Measurements from ENCODE around the gene DNAJC1. TPM values are rescaled to one million over a fixed set of nuclear protein-coding genes. Genes with fewer than 3 reads are reported as not detected.

Gene DNAJC1
- total and polyA plus RNA-seq, 10 of the 15 experiments (the other 5 are each of a cell fraction or from before 2014, with no cell fraction given): 2.5 to 39.3 (median 20.4) TPM

GRCh38 chr10:21740989-21741388 is 262.5 kb downstream of the DNAJC1 start:
- RAD21 ChIA-PET (ENCODE audit: unreplicated experiment): no interaction called here
- Histone ChIP-seq H3K27ac (ENCODE audit: control insufficient read depth, insufficient read depth) (no peak overlapping the region), H3K4me3 (no peak overlapping the region), H3K9me3 (replicated peaks; ENCODE audit: control insufficient read depth, insufficient read depth, low read length) (no peaks in the 10 kb centered on the region), H3K4me1 (ENCODE audit: control insufficient read depth, insufficient read depth, low read length) (no peaks in the 10 kb centered on the region), H3K27me3 (replicated peaks in 1 of 2; ENCODE audit: control insufficient read depth in 2 of 2, insufficient read depth in 2 of 2, low read length in 1 of 2) (no peaks in the 10 kb centered on the region), H4K20me1 (ENCODE audit: control insufficient read depth, insufficient read depth) (no peaks in the 10 kb centered on the region), H3K9ac (ENCODE audit: control insufficient read depth, insufficient read depth, low read length) (no peak overlapping the region), H3K79me2 (ENCODE audit: control insufficient read depth, insufficient read depth, low read length) (no peaks in the 10 kb centered on the region), H3K4me2 (ENCODE audit: control insufficient read depth, insufficient read depth) (no peak overlapping the region), H2AFZ (ENCODE audit: control insufficient read depth, low read depth, low read length) (no peak overlapping the region), H3K36me3 (ENCODE audit: control insufficient read depth in 2 of 2, insufficient read depth in 2 of 2, low read length in 1 of 2) (peaks cover 9 to 11% of the 10 kb centered on the region in 2 experiments)
- FAIRE-seq: no peak
- no peak for DNase-seq (ENCODE audit: low read depth, low spot score)
- no peak for TF ChIP-seq ZNF274 (IDR thresholded peaks at IDR 0.05; ENCODE audit: insufficient read depth, insufficient read length)
- intact Hi-C loops (cut with micrococcal nuclease; ENCODE audit: unreplicated experiment): no loop called here
- CTCF ChIA-PET: interaction anchor here (1.4 kb wide), 1 partner anchor 16 kb away, joined by 4 read pairs; no protein-coding TSS in a partner anchor
- ATAC-seq: no peak
- POLR2A ChIA-PET: no interaction called here
- SMC1A ChIA-PET (ENCODE audit: uncharacterized antibody, unreplicated experiment): interaction anchor here (0.5 to 0.9 kb wide), 2 partner anchors 192 to 442 kb away, joined by 3 read pairs; no protein-coding TSS in a partner anchor
- no TSS peak for BruUV-seq (replicated peaks)
- 97% methylated on average over 4 of the region's 4 CpGs for WGBS (ENCODE audit: insufficient coverage, insufficient replicate concordance, low lambda C conversion rate, missing lambda C conversion rate)
- in situ Hi-C loops (cut with MboI): loop anchor here (25.0 kb wide), 1 partner anchor 879 kb away; no protein-coding TSS in a partner anchor

GRCh38 chr10:21737106-21737505 is 266.4 kb downstream of the DNAJC1 start:
- TF ChIP-seq KLF5 (IDR thresholded peaks at IDR 0.05; ENCODE audit: partially characterized antibody): no peak
- Histone ChIP-seq H3K4me1 (ENCODE audit: control insufficient read depth, insufficient read depth, low read length) (no peaks in the 10 kb centered on the region), H3K79me2 (ENCODE audit: control insufficient read depth, insufficient read depth, low read length) (no peaks in the 10 kb centered on the region), H2AFZ (ENCODE audit: control insufficient read depth, low read depth, low read length) (no peak overlapping the region), H3K9me3 (replicated peaks; ENCODE audit: control insufficient read depth, insufficient read depth, low read length) (no peaks in the 10 kb centered on the region), H3K4me3 (no peak overlapping the region), H3K27me3 (replicated peaks in 1 of 2; ENCODE audit: control insufficient read depth in 2 of 2, insufficient read depth in 2 of 2, low read length in 1 of 2) (no peaks in the 10 kb centered on the region), H3K36me3 (ENCODE audit: control insufficient read depth in 2 of 2, insufficient read depth in 2 of 2, low read length in 1 of 2) (peaks cover 9 to 12% of the 10 kb centered on the region in 2 experiments), H3K9ac (ENCODE audit: control insufficient read depth, insufficient read depth, low read length) (no peak overlapping the region), H3K27ac (ENCODE audit: control insufficient read depth, insufficient read depth) (no peak overlapping the region), H4K20me1 (ENCODE audit: control insufficient read depth, insufficient read depth) (no peaks in the 10 kb centered on the region), H3K4me2 (ENCODE audit: control insufficient read depth, insufficient read depth) (no peak overlapping the region)
- ChIA-PET SMC1A (ENCODE audit: uncharacterized antibody, unreplicated experiment) (no interaction called here), RAD21 (ENCODE audit: unreplicated experiment) (no interaction called here), CTCF (no interaction called here), POLR2A (no interaction called here)
- DNase-seq (ENCODE audit: low read depth, low spot score) (no peak), ATAC-seq (no peak), FAIRE-seq (no peak)
- in situ Hi-C loops (cut with MboI) (loop anchor here (25.0 kb wide), 1 partner anchor 875 kb away; no protein-coding TSS in a partner anchor), intact Hi-C loops (cut with micrococcal nuclease; ENCODE audit: unreplicated experiment) (loop anchor here (5.0 to 10.0 kb wide), 2 partner anchors 215 to 662 kb away; no protein-coding TSS in a partner anchor)
- no TSS peak for BruUV-seq (replicated peaks)
- 62% methylated on average over 4 of the region's 4 CpGs for WGBS (ENCODE audit: insufficient coverage, insufficient replicate concordance, low lambda C conversion rate, missing lambda C conversion rate)

Data from GM12878 (cell line).